Fibroblast of skin of right quadriceps (primary cell): ENCODE measurements around the gene PXT1.
A peak's percentile ranks its signal among the peaks of the same experiment; 100 is the strongest.
"Not testable (repeated sequence)": the region's sequence is repeated elsewhere in the genome, so short reads cannot be mapped to it uniquely, and the experiment has no call there.

Experiments used
- DNase-seq: peaks from one replicate; pipeline ENCODE4 v3.0.0-alpha.2; 2013

PXT1 gene

GRCh38 chr6:36368421-36368820 lies 74.2 kb downstream of the PXT1 start:
- DNase-seq, result no peak

GRCh38 chr6:36367743-36368142 lies 74.9 kb downstream of the PXT1 start:
- no peak for DNase-seq

GRCh38 chr6:36364669-36365479 lies 77.8 kb downstream of the PXT1 start:
- no peak for DNase-seq

- DNase-seq, result not testable (repeated sequence)
These were observed 78.5 kb downstream of the PXT1 start for GRCh38 chr6:36364061-36364635.

- DNase-seq, result not testable (repeated sequence)
These were observed 79.3 kb downstream of the PXT1 start for GRCh38 chr6:36363371-36363752.

- DNase-seq, result no peak
These were observed 79.9 kb downstream of the PXT1 start for GRCh38 chr6:36362551-36363370.

GRCh38 chr6:36361071-36361470 lies 81.6 kb downstream of the PXT1 start:
- no peak for DNase-seq

GRCh38 chr6:36360241-36361054 lies 82.2 kb downstream of the PXT1 start:
- DNase-seq, result peak; percentile 72

- no peak for DNase-seq
These were observed 84.3 kb downstream of the PXT1 start for GRCh38 chr6:36358226-36358915.

- DNase-seq, result no peak
These were observed 84.8 kb downstream of the PXT1 start for GRCh38 chr6:36357872-36358225.

- DNase-seq, result no peak
These were observed 86.8 kb downstream of the PXT1 start for GRCh38 chr6:36355819-36356218.

GRCh38 chr6:36353411-36353915 lies 89.2 kb downstream of the PXT1 start:
- peak; percentile 61 for DNase-seq

- no peak for DNase-seq
These were observed 90.0 kb downstream of the PXT1 start for GRCh38 chr6:36352477-36353157.

GRCh38 chr6:36350681-36351571 lies 91.7 kb downstream of the PXT1 start:
- DNase-seq, result peak; percentile 85

GRCh38 chr6:36350082-36350481 lies 92.6 kb downstream of the PXT1 start:
- no peak for DNase-seq

GRCh38 chr6:36349240-36349639 lies 93.4 kb downstream of the PXT1 start:
- no peak for DNase-seq

- no peak for DNase-seq
These were observed 95.0 kb downstream of the PXT1 start for GRCh38 chr6:36347621-36348020.

GRCh38 chr6:36346486-36347273 lies 96.0 kb downstream of the PXT1 start:
- DNase-seq, result no peak

GRCh38 chr6:36345681-36346466 lies 96.8 kb downstream of the PXT1 start:
- no peak for DNase-seq
